GM19438 (cell line): ENCODE data around the gene DIP2C.
"Not testable (repeated sequence)": the region's sequence is repeated elsewhere in the genome, so short reads cannot be mapped to it uniquely, and the experiment has no call there.

ENCODE experiments used
- ATAC-seq: cut with Tn5 transposase; IDR thresholded peaks from one replicate; pipeline ENCODE4 v1.9.1; 2021; ENCODE audit warnings: low read depth; ENCODE audit not compliant: unreplicated experiment

The DIP2C gene

GRCh38 chr10:273088-273487 lies 416.4 kb downstream of the DIP2C start:
- no peak for ATAC-seq

GRCh38 chr10:271722-272121 lies 417.7 kb downstream of the DIP2C start:
- no peak for ATAC-seq

GRCh38 chr10:271201-271600 lies 418.3 kb downstream of the DIP2C start:
- no peak for ATAC-seq

- ATAC-seq = no peak
These were observed 419.9 kb downstream of the DIP2C start for GRCh38 chr10:269440-270074.

GRCh38 chr10:267705-268104 lies 421.8 kb downstream of the DIP2C start:
- ATAC-seq = no peak

- no peak for ATAC-seq
These were observed 422.5 kb downstream of the DIP2C start for GRCh38 chr10:266974-267425.

- not testable (repeated sequence) for ATAC-seq
These were observed 423.5 kb downstream of the DIP2C start for GRCh38 chr10:265816-266588.

- not testable (repeated sequence) for ATAC-seq
These were observed 424.4 kb downstream of the DIP2C start for GRCh38 chr10:265074-265440.

- not testable (repeated sequence) for ATAC-seq
These were observed 425.1 kb downstream of the DIP2C start for GRCh38 chr10:264160-265073.

GRCh38 chr10:260819-261429 lies 428.5 kb downstream of the DIP2C start:
- ATAC-seq = no peak

GRCh38 chr10:251982-252582 lies 437.4 kb downstream of the DIP2C start:
- no peak for ATAC-seq

GRCh38 chr10:248307-248706 lies 441.2 kb downstream of the DIP2C start:
- no peak for ATAC-seq

- no peak for ATAC-seq
These were observed 442.0 kb downstream of the DIP2C start for GRCh38 chr10:247480-247879.

GRCh38 chr10:246431-246830 lies 443.0 kb downstream of the DIP2C start:
- no peak for ATAC-seq

- ATAC-seq = no peak
These were observed 445.2 kb downstream of the DIP2C start for GRCh38 chr10:244227-244626.

- no peak for ATAC-seq
These were observed 447.4 kb downstream of the DIP2C start for GRCh38 chr10:241966-242643.

GRCh38 chr10:241451-241850 lies 448.0 kb downstream of the DIP2C start:
- no peak for ATAC-seq

- ATAC-seq = no peak
These were observed 450.4 kb downstream of the DIP2C start for GRCh38 chr10:239109-239508.

- ATAC-seq = no peak
These were observed 453.6 kb downstream of the DIP2C start for GRCh38 chr10:235915-236314.
